ENCODE measurements around the gene KNDC1. TPM values are rescaled to one million over a fixed set of nuclear protein-coding genes. Genes with fewer than 3 reads are reported as not detected.

KNDC1 gene
- total RNA-seq, 3 donors from 2014 or later = 0.98 to 2.3 TPM; not detected in 1

DNA sequence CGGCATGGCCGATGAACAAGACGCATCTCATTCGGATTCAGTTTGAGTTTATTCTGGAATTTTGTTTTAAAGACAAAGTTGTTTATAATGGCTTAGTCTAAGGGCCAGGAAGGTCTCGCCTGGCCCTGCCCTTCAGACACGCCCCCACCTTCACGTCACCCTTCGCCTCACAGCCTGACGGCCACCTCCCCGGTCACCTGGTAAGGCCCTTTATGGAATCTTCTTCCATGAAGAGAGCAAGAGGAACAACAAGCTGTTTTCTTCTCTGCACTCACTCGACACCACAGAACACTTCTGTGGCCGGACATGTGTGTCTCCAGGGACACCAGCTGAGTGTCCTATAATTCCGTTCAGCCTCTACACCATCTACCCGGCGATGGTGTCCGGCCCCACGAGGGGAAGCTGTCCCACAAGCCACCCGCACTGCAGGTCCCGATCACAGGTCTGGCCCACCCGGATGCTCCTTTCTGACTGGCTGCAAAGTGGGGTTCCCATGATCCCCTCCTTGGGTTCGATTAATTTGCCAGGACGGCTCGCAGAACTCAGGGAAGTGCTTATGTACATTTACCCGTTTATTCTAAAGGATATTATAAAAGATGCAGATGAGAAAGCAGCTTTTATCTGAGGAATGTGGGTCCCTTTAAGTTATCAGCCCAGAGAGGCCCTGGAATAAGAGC, 17.4 kb upstream of the KNDC1 start:
- intact Hi-C loops (cut with DNase I; ENCODE audit: low total_unique reads) = no loop called here

DNA sequence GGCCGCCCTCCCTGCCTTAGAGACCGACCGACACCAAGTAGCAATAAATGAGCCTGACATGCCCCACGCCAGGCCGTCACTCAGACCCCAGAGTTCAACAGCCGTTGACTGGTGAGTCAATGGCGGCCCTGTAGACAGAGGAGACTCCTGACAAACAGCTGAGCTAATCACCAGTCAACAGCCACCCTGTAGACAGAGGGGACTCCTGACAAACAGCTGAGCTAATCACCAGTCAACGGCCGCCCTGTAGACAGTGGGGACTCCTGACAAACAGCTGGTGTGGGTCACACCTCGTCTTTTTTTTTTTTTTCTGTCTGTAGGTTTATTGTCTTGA, 16.9 kb upstream of the KNDC1 start:
- TF ChIP-seq, protein P1, sequence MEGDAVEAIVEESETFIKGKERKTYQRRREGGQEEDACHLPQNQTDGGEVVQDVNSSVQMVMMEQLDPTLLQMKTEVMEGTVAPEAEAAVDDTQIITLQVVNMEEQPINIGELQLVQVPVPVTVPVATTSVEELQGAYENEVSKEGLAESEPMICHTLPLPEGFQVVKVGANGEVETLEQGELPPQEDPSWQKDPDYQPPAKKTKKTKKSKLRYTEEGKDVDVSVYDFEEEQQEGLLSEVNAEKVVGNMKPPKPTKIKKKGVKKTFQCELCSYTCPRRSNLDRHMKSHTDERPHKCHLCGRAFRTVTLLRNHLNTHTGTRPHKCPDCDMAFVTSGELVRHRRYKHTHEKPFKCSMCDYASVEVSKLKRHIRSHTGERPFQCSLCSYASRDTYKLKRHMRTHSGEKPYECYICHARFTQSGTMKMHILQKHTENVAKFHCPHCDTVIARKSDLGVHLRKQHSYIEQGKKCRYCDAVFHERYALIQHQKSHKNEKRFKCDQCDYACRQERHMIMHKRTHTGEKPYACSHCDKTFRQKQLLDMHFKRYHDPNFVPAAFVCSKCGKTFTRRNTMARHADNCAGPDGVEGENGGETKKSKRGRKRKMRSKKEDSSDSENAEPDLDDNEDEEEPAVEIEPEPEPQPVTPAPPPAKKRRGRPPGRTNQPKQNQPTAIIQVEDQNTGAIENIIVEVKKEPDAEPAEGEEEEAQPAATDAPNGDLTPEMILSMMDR (IDR thresholded peaks at IDR 0.05) = no peak
- TF ChIP-seq POLR2A (IDR thresholded peaks at IDR 0.05) (no peak), POLR2AphosphoS5 (IDR thresholded peaks at IDR 0.05) (no peak)
- Histone ChIP-seq H3K36me3 (no peaks in the 10 kb centered on the region), H3K9me3 (peaks cover 0 to 7% of the 10 kb centered on the region in 2 donors), H3K4me1 (no peaks in the 10 kb centered on the region), H3K27ac (no peak overlapping the region), H3K27me3 (peaks cover 4 to 34% of the 10 kb centered on the region in 2 donors), H3K4me3 (no peak overlapping the region)
- intact Hi-C loops (cut with DNase I; ENCODE audit: low total_unique reads) = no loop called here
- no peak for DNase-seq (ENCODE audit: low spot score in 2 of 2)

More for the DNA sequence above, 17.4 kb upstream of the KNDC1 start:
- Histone ChIP-seq H3K9me3 (peaks cover 0 to 2% of the 10 kb centered on the region in 2 donors), H3K27me3 (peaks cover 4 to 34% of the 10 kb centered on the region in 2 donors), H3K36me3 (no peaks in the 10 kb centered on the region), H3K4me3 (no peak overlapping the region), H3K4me1 (no peaks in the 10 kb centered on the region), H3K27ac (no peak overlapping the region)
- TF ChIP-seq, protein P1 (IDR thresholded peaks at IDR 0.05) = no peak
- TF ChIP-seq POLR2A (IDR thresholded peaks at IDR 0.05) = no peak
- TF ChIP-seq POLR2AphosphoS5 (IDR thresholded peaks at IDR 0.05) = no peak
- DNase-seq (ENCODE audit: low spot score in 2 of 2) = peak in 1 of 2 donors; percentile 38

DNA sequence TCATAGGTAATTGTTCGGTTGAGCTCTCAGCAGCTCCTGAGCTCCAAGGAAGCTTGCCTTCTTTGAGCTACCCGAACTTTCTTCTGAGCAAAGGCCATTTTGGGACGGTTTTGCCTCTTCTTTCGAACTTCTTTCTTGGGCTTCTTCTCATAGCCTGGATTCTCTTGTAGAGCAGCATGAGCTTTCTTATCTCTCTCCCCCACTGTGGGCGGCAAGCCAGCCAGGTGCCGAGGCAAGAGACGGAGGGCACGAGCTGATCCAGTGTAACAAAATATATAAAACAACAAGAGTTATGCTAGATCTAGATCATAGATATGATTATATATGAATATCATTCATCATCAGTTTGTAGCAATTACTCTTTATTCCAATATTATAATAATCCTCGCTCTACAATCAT, 16.5 kb upstream of the KNDC1 start:
- intact Hi-C loops (cut with DNase I; ENCODE audit: low total_unique reads) = no loop called here
- no peak for TF ChIP-seq POLR2AphosphoS5 (IDR thresholded peaks at IDR 0.05)
- TF ChIP-seq, protein P1 (IDR thresholded peaks at IDR 0.05) = no peak
- TF ChIP-seq POLR2A (IDR thresholded peaks at IDR 0.05) = no peak
- no peak overlapping the region for H3K27ac ChIP-seq
- H3K4me1 ChIP-seq = no peaks in the 10 kb centered on the region
- no peak overlapping the region for H3K4me3 ChIP-seq
- peaks cover 0 to 10% of the 10 kb centered on the region in 2 donors for H3K9me3 ChIP-seq
- H3K36me3 ChIP-seq = no peaks in the 10 kb centered on the region
- peaks cover 4 to 34% of the 10 kb centered on the region in 2 donors for H3K27me3 ChIP-seq
- DNase-seq (ENCODE audit: low spot score in 2 of 2) = no peak

DNA sequence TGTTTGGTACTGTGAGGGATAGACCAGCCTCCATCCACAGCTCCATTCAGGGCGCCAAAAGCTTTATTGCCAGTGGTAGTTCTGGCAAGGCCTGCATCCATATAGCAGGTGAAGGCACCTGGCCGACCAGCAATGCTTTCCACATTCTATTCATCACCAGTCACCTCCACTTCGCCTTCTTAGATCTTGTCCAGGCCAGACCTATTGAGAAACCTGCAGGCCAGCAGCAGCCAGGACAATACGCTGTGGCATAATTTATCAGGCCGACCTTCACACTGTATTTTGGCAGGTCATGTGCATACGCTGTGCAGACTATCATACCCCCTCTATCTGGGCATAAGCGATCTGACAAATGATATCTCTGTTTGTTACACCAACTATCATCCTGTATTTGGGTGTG, 15.2 kb upstream of the KNDC1 start:
- intact Hi-C loops (cut with DNase I; ENCODE audit: low total_unique reads) = loop anchor here (2.0 kb wide), 1 partner anchor 132 kb away; no protein-coding TSS in a partner anchor

DNA sequence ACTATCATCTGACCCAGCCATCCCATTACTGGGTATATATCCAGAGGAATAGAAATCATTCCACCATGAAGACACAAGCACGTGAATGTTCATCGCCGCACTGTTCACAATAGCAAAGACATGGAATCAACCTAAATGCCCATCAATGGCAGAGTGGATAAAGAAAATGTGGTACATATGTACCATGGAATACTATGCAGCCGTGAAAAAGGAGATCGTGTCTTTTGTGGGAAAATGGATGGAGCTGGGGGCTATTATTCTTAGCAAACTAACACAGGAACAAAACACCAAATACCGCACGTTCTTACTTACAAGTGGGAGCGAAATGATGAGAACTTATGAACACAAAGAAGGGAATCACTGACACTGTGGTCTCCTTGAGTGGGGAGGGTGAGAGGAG, 9.8 kb upstream of the KNDC1 start:
- intact Hi-C loops (cut with DNase I; ENCODE audit: low total_unique reads) = no loop called here
- Histone ChIP-seq H3K4me3 (no peak overlapping the region), H3K36me3 (no peaks in the 10 kb centered on the region), H3K27me3 (peaks cover 0 to 15% of the 10 kb centered on the region in 2 donors), H3K9me3 (peaks cover 6 to 12% of the 10 kb centered on the region in 2 donors), H3K4me1 (no peaks in the 10 kb centered on the region), H3K27ac (no peak overlapping the region)
- DNase-seq (ENCODE audit: low spot score in 2 of 2) = no peak
- no peak for TF ChIP-seq POLR2A (IDR thresholded peaks at IDR 0.05)
- no peak for TF ChIP-seq POLR2AphosphoS5 (IDR thresholded peaks at IDR 0.05)
- TF ChIP-seq, protein P1 (IDR thresholded peaks at IDR 0.05) = no peak

More for the DNA sequence above, 15.2 kb upstream of the KNDC1 start:
- DNase-seq (ENCODE audit: low spot score in 2 of 2) = peak in 1 of 2 donors; percentile 20
- Histone ChIP-seq H3K36me3 (no peaks in the 10 kb centered on the region), H3K27ac (no peak overlapping the region), H3K4me1 (no peaks in the 10 kb centered on the region), H3K4me3 (no peak overlapping the region), H3K9me3 (peaks cover 0 to 12% of the 10 kb centered on the region in 2 donors), H3K27me3 (peaks cover 4 to 34% of the 10 kb centered on the region in 2 donors)
- TF ChIP-seq POLR2A (IDR thresholded peaks at IDR 0.05) (no peak), POLR2AphosphoS5 (IDR thresholded peaks at IDR 0.05) (no peak)
- TF ChIP-seq, protein P1 (IDR thresholded peaks at IDR 0.05) = no peak
